Fibroblast of pulmonary artery (primary cell): Measurements from ENCODE around the gene CRTC1.
"Not testable (repeated sequence)": the region's sequence is repeated elsewhere in the genome, so short reads cannot be mapped to it uniquely, and the experiment has no call there.

Source experiments
- DNase-seq: peaks from one replicate; pipeline ENCODE4 v3.0.0-alpha.2; 2010; ENCODE audit warnings: low read depth
- H3K4me3 ChIP-seq: replicated peaks from 2 replicates; pipeline ENCODE4 v1.5.1; 2011; ENCODE audit warnings: low read depth, mild to moderate bottlenecking, control low read depth, low read length, moderate library complexity
- CTCF ChIP-seq: IDR thresholded peaks from 2 replicates; pipeline ENCODE4 v1.5.1; 2011; ENCODE audit warnings: mild to moderate bottlenecking, control low read depth, low read length, inconsistent platforms; ENCODE audit errors: missing control alignments

Gene CRTC1

GRCh38 chr19:18676692-18677091 lies 6.8 kb upstream of the CRTC1 start:
- no peak overlapping the region for H3K4me3 ChIP-seq
- DNase-seq: no peak
- TF ChIP-seq CTCF: no peak

- no peak for DNase-seq
- no peak for TF ChIP-seq CTCF
- H3K4me3 ChIP-seq: no peak overlapping the region
Measured at GRCh38 chr19:18677156-18677555, 6.3 kb upstream of the CRTC1 start.

GRCh38 chr19:18680148-18680547 lies 3.3 kb upstream of the CRTC1 start:
- not testable (repeated sequence) for DNase-seq, H3K4me3 ChIP-seq

- peak overlapping the region; percentile 57 for H3K4me3 ChIP-seq
- no peak for TF ChIP-seq CTCF
Measured at GRCh38 chr19:18682807-18683108, 722 bp upstream of the CRTC1 start.

GRCh38 chr19:18683958-18684641 lies 620 bp downstream of the CRTC1 start:
- H3K4me3 ChIP-seq: peak overlapping the region; percentile 70
- DNase-seq: no peak

More at GRCh38 chr19:18682807-18683108, 722 bp upstream of the CRTC1 start:
- DNase-seq: no peak

GRCh38 chr19:18684642-18684993 lies 1.1 kb downstream of the CRTC1 start:
- DNase-seq: no peak
- TF ChIP-seq CTCF: no peak
- no peak overlapping the region for H3K4me3 ChIP-seq

More at GRCh38 chr19:18683958-18684641, 620 bp downstream of the CRTC1 start:
- no peak for TF ChIP-seq CTCF

- H3K4me3 ChIP-seq: no peak overlapping the region
- peak; percentile 3 for DNase-seq
- TF ChIP-seq CTCF: no peak
Measured at GRCh38 chr19:18685597-18686190, 2.2 kb downstream of the CRTC1 start.
